PC-3 (cell line): ENCODE measurements around the gene NME7. TPM values are rescaled to one million over a fixed set of nuclear protein-coding genes. Genes with fewer than 3 reads are reported as not detected.

Source experiments
- ATAC-seq: fragments of 200-7000 bp; cut with Tn5 transposase; 2 replicates; pipeline ENCODE4 v1.9.1; 2020; ENCODE audit warnings: mild to moderate bottlenecking, moderate library complexity
- BruUV-seq: library from RNA; stranded (reverse); fragments of 400-500 nt; replicated peaks from 2 replicates; lab custom pipeline; 2021; lab: Mats Ljungman, UMichigan
- CTCF ChIA-PET: fragments of 300-600 bp; sonication (Branson Sonifier 250); formaldehyde crosslinking; loops from one replicate; lab custom pipeline; 2022; ENCODE audit warnings: antibody characterized with exemption; lab: Charles Lee
- POLR2A ChIA-PET: fragments of 300-600 bp; sonication (Branson Sonifier 250); formaldehyde crosslinking; loops from one replicate; lab custom pipeline; 2022; ENCODE audit warnings: antibody characterized with exemption; ENCODE audit not compliant: unreplicated experiment; lab: Charles Lee
- DNase-seq: peaks from one replicate; pipeline ENCODE4 v3.0.0-alpha.2; 2015
- H2AFZ ChIP-seq: fragments of 300-600 bp; sonication (generic); 2 replicates; pipeline ENCODE4 v1.6.0; 2016; ENCODE audit warnings: antibody characterized with exemption, low read length
- H3F3A ChIP-seq: fragments of 300-600 bp; sonication (generic); one replicate; pipeline ENCODE4 v1.6.0; 2017; ENCODE audit warnings: antibody characterized with exemption, low read length, control low read depth, mild to moderate bottlenecking; ENCODE audit not compliant: unreplicated experiment
- H3K27ac ChIP-seq: fragments of 300-600 bp; sonication (generic); 2 replicates; pipeline ENCODE4 v1.5.1; 2016; ENCODE audit warnings: mild to moderate bottlenecking, low read length
- H3K27me3 ChIP-seq: fragments of 300-600 bp; sonication (generic); 2 replicates; pipeline ENCODE4 v1.6.1; 2016; ENCODE audit warnings: low read length, mixed read lengths
- H3K36me3 ChIP-seq: fragments of 300-600 bp; sonication (generic); 2 replicates; pipeline ENCODE4 v1.6.1; 2016; ENCODE audit warnings: low read depth, mixed run types, low read length, mixed read lengths
- H3K4me1 ChIP-seq: fragments of 300-600 bp; sonication (generic); 2 replicates; pipeline ENCODE4 v1.5.1; 2016; ENCODE audit warnings: low read length; ENCODE audit not compliant: insufficient read depth
- H3K4me2 ChIP-seq: fragments of 300-600 bp; sonication (generic); 2 replicates; pipeline ENCODE4 v1.6.0; 2016; ENCODE audit warnings: low read length
- H3K4me3 ChIP-seq: fragments of 300-600 bp; sonication (generic); 2 replicates; pipeline ENCODE4 v1.5.1; 2016; ENCODE audit warnings: mild to moderate bottlenecking, low read length, mixed read lengths
- H3K79me2 ChIP-seq: fragments of 300-600 bp; sonication (generic); 2 replicates; pipeline ENCODE4 v1.6.1; 2017; ENCODE audit warnings: low read length, mixed read lengths
- H3K9ac ChIP-seq: fragments of 300-600 bp; sonication (generic); 2 replicates; pipeline ENCODE4 v1.6.0; 2016; ENCODE audit warnings: mild to moderate bottlenecking, low read length
- H3K9me2 ChIP-seq: fragments of 300-600 bp; sonication (generic); replicated peaks from 2 replicates; pipeline ENCODE4 v1.6.1; 2016; ENCODE audit warnings: mixed run types, low read length, mixed read lengths
- H3K9me3 ChIP-seq: fragments of 300-600 bp; sonication (generic); 2 replicates; pipeline ENCODE4 v1.6.1; 2016; ENCODE audit warnings: low read length, mixed read lengths
- H4K20me1 ChIP-seq: fragments of 300-600 bp; sonication (generic); 2 replicates; pipeline ENCODE4 v1.6.1; 2016; ENCODE audit warnings: low read length, mixed read lengths
- EZH2 ChIP-seq: fragments of 300-600 bp; sonication (generic); IDR thresholded peaks from one replicate; pipeline ENCODE4 v1.6.1; 2017; ENCODE audit warnings: antibody characterized with exemption, mild to moderate bottlenecking, low read length; ENCODE audit not compliant: unreplicated experiment
- EZH2phosphoT487 ChIP-seq: fragments of 300-600 bp; sonication (generic); IDR thresholded peaks from 2 replicates; pipeline ENCODE4 v1.6.1; 2018; ENCODE audit warnings: mild to moderate bottlenecking, antibody characterized with exemption, low read length, borderline replicate concordance
- intact Hi-C: fragments of 100-400 bp; cut with micrococcal nuclease; formaldehyde crosslinking; loops from 2 replicates; pipeline ENCODE4 v1.9.0; 2023
- total RNA-seq: library from RNA; depleted of rRNA; stranded (reverse); fragments of >200 nt; gene quantifications from 2 replicates; pipeline ENCODE4 v1.2.3, GENCODE V29; 2014
- TF ChIP-seq, protein P1 (sequence below): fragments of 300-600 bp; sonication (generic); conservative IDR thresholded peaks from 2 replicates; pipeline ENCODE4 v1.5.1; 2017; ENCODE audit warnings: antibody characterized with exemption, low read depth, mild to moderate bottlenecking, low read length

The NME7 gene
- total RNA-seq, 1 experiment from 2014 or later: 18.9 TPM

DNA sequence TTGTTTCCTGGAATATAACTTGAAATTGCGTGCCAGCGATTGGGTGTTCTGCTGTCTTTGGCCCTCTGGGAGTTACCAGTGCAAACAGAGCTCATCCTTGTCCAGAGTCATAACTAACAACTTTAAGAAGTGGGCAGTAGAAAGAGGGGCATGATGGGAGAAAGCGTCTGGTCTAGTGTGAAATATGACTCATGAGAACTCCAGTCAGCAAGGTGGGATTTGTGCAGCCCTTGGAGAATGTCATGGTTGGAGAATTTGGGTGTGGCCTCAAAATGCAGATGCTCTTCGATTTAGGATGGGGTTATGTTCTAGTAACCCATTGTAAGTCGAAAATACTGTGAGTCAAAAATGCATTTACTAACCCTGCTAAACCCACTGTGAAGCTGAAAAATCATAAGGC lies 248.2 kb downstream of the NME7 start:
- Histone ChIP-seq H3K27ac (peak overlapping the region; percentile 18; the same call in 1 of the 2 replicates), H3K9me3 (no peaks in the 10 kb centered on the region), H3F3A (no peaks in the 10 kb centered on the region), H3K4me1 (peaks cover 47% of the 10 kb centered on the region), H3K4me2 (no peak overlapping the region; the same call in 1 of the 2 replicates), H3K79me2 (peaks cover 93% of the 10 kb centered on the region), H3K36me3 (peaks cover 72% of the 10 kb centered on the region), H4K20me1 (peaks cover 10% of the 10 kb centered on the region; the same call in 1 of the 2 replicates), H3K27me3 (no peaks in the 10 kb centered on the region), H3K4me3 (no peak overlapping the region), H3K9ac (no peak overlapping the region), H3K9me2 (no peaks in the 10 kb centered on the region), H2AFZ (no peak overlapping the region)
- intact Hi-C loops: no loop called here
- no TSS peak for BruUV-seq
- ChIA-PET POLR2A (interaction anchor here (0.5 kb wide), 1 partner anchor 228 kb away, joined by 4 read pairs; no protein-coding TSS in a partner anchor), CTCF (interaction anchor here (0.7 kb wide), 1 partner anchor 42 kb away, joined by 4 read pairs; no protein-coding TSS in a partner anchor)
- DNase-seq (peak; percentile 72), ATAC-seq (peak; percentile 35; the same call in 1 of the 2 replicates)
- TF ChIP-seq EZH2phosphoT487 (no peak), EZH2 (no peak)
- TF ChIP-seq, protein P1, sequence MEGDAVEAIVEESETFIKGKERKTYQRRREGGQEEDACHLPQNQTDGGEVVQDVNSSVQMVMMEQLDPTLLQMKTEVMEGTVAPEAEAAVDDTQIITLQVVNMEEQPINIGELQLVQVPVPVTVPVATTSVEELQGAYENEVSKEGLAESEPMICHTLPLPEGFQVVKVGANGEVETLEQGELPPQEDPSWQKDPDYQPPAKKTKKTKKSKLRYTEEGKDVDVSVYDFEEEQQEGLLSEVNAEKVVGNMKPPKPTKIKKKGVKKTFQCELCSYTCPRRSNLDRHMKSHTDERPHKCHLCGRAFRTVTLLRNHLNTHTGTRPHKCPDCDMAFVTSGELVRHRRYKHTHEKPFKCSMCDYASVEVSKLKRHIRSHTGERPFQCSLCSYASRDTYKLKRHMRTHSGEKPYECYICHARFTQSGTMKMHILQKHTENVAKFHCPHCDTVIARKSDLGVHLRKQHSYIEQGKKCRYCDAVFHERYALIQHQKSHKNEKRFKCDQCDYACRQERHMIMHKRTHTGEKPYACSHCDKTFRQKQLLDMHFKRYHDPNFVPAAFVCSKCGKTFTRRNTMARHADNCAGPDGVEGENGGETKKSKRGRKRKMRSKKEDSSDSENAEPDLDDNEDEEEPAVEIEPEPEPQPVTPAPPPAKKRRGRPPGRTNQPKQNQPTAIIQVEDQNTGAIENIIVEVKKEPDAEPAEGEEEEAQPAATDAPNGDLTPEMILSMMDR: no peak

DNA sequence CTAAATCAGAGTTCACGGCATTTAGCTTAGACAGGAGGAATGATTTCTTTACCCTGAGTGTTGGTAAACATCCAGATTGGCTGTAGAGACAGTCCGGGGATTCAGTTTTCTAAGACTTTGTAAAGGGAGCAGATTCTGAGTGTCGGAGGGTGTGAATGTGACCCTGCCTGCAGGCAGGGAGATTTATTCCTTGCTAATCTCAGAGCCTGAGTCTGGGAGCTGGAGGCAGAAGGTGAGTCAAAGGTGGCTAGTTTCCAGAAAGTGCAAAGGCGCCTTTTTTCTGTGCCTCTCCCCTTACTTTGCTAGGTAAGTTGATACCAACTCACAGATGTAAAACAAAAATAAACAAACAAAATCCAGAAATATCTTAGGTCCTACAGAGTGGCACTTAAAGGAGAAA lies 249.4 kb downstream of the NME7 start:
- Histone ChIP-seq H3K36me3 (peaks cover 74% of the 10 kb centered on the region), H3K4me3 (no peak overlapping the region), H3K27me3 (no peaks in the 10 kb centered on the region), H3K4me2 (peak overlapping the region; percentile 7; the same call in 1 of the 2 replicates), H3K9me3 (no peaks in the 10 kb centered on the region), H3K9me2 (no peaks in the 10 kb centered on the region), H2AFZ (no peak overlapping the region), H3K4me1 (peaks cover 53% of the 10 kb centered on the region), H3K9ac (no peak overlapping the region), H4K20me1 (peaks cover 10% of the 10 kb centered on the region; the same call in 1 of the 2 replicates), H3K79me2 (peaks cover 93% of the 10 kb centered on the region), H3K27ac (peak overlapping the region; percentile 18), H3F3A (no peaks in the 10 kb centered on the region)
- no TSS peak for BruUV-seq
- no peak for TF ChIP-seq EZH2phosphoT487
- TF ChIP-seq, protein P1: no peak
- TF ChIP-seq EZH2: no peak
- intact Hi-C loops: no loop called here
- POLR2A ChIA-PET: no interaction called here
- DNase-seq (peak; percentile 62), ATAC-seq (no peak)
- CTCF ChIA-PET: no interaction called here

DNA sequence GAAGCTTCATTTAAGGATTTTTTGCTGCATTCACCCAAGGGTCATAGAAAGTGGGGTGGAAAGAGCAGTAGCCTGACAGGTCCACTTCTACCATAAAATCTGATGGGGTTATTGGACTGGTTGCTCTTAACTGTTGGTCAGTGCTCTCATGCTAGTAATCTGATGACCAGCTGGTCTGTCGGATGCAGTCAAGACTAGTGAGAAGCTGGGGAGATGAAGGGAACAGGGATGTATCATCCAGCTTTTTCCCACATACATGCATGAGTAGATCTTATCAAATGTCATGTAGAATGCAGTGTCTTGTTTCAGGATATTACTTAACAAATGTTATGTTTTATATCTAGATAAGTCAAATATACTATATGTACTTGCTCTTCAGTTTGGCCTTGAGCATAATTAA lies 250.0 kb downstream of the NME7 start:
- Histone ChIP-seq H3K4me3 (no peak overlapping the region), H3K9ac (no peak overlapping the region), H3K27me3 (no peaks in the 10 kb centered on the region), H3K79me2 (peaks cover 89% of the 10 kb centered on the region), H3K9me2 (no peaks in the 10 kb centered on the region), H3K36me3 (peaks cover 72% of the 10 kb centered on the region), H3K9me3 (no peaks in the 10 kb centered on the region), H3F3A (no peaks in the 10 kb centered on the region), H4K20me1 (peaks cover 10% of the 10 kb centered on the region; the same call in 1 of the 2 replicates), H3K4me2 (no peak overlapping the region), H2AFZ (no peak overlapping the region), H3K27ac (no peak overlapping the region; the same call in 1 of the 2 replicates), H3K4me1 (peaks cover 59% of the 10 kb centered on the region)
- ChIA-PET POLR2A (no interaction called here), CTCF (interaction anchor here (0.6 kb wide), 2 partner anchors 10 to 212 kb away, joined by 3 to 5 read pairs; no protein-coding TSS in a partner anchor)
- DNase-seq: no peak
- BruUV-seq: no TSS peak
- intact Hi-C loops: no loop called here
- ATAC-seq: no peak
- TF ChIP-seq EZH2: no peak
